Vagina (tissue), 2 donors: ENCODE data around the gene LNX2. TPM values are rescaled to one million over a fixed set of nuclear protein-coding genes. Genes with fewer than 3 reads are reported as not detected.

Experiments
- DNase-seq, 2 donors: peaks; one replicate each; pipeline ENCODE4 v3.0.0-alpha.2; 2017; ENCODE audit errors: extremely low spot score in 2 of 2
- H3K27ac ChIP-seq: fragments of 200-600 bp; sonication (generic); one replicate; pipeline ENCODE4 v1.5.1; 2019
- H3K27me3 ChIP-seq: fragments of 200-600 bp; sonication (generic); one replicate; pipeline ENCODE4 v1.5.1; 2019
- H3K36me3 ChIP-seq, 2 donors: fragments of 200-600 bp; sonication (generic); one replicate each; pipeline ENCODE4 v1.5.1; 2017 to 2019
- H3K4me1 ChIP-seq: fragments of 200-600 bp; sonication (generic); one replicate; pipeline ENCODE4 v1.5.1; 2019
- H3K4me3 ChIP-seq, 2 donors: fragments of 200-600 bp; sonication (generic); 1 replicate in 1 of 2; 2 replicates in 1 of 2; pipeline ENCODE4 v1.5.1; 2016 to 2019
- H3K9me3 ChIP-seq: fragments of 200-600 bp; sonication (generic); one replicate; pipeline ENCODE4 v1.5.1; 2019
- CTCF ChIP-seq, 3 experiments: fragments of 450-650 bp in 2 of 3; fragments of 200-600 bp in 1 of 3; sonication (generic) in 1 of 3; IDR thresholded peaks; one replicate each; pipeline ENCODE4 v1.5.1; 2017 to 2019; ENCODE audit warnings: antibody characterized with exemption in 3 of 3, mild to moderate bottlenecking in 2 of 3, moderate library complexity in 2 of 3
- POLR2A ChIP-seq, 2 donors: fragments of 450-650 bp; IDR thresholded peaks; one replicate each; pipeline ENCODE4 v1.6.1; 2017; ENCODE audit warnings: antibody characterized with exemption in 2 of 2, mild to moderate bottlenecking in 2 of 2, moderate library complexity in 2 of 2
- POLR2AphosphoS5 ChIP-seq, 2 donors: sonication (generic); formaldehyde crosslinking; IDR thresholded peaks; one replicate each; pipeline ENCODE4 v1.9.0; 2017; ENCODE audit warnings: antibody characterized with exemption in 2 of 2, mild to moderate bottlenecking in 2 of 2, low read depth in 1 of 2; ENCODE audit not compliant: insufficient read depth in 1 of 2
- intact Hi-C: fragments of 100-400 bp; cut with DNase I; formaldehyde crosslinking; loops from one replicate; pipeline ENCODE4 v1.15.1; 2023
- total RNA-seq: library from RNA; depleted of rRNA; stranded (reverse); fragments of >200 nt; gene quantifications from one replicate; pipeline ENCODE4 v1.2.3, GENCODE V29; 2016

Gene LNX2
- total RNA-seq, 1 donor from 2014 or later: 12.0 TPM

GRCh38 chr13:27510082-27510481 is 110.2 kb downstream of the LNX2 start:
- no peak for DNase-seq
- no peak for TF ChIP-seq POLR2A (IDR thresholded peaks at IDR 0.05)
- no peak for TF ChIP-seq POLR2AphosphoS5 (IDR thresholded peaks at IDR 0.05; ENCODE audit: insufficient read depth in 1 of 2, low read depth in 1 of 2)
- no peak for TF ChIP-seq CTCF (IDR thresholded peaks at IDR 0.05)
- intact Hi-C loops: no loop called here
- H3K4me1 ChIP-seq: no peaks in the 10 kb centered on the region
- H3K36me3 ChIP-seq: no peaks in the 10 kb centered on the region
- no peak overlapping the region for H3K4me3 ChIP-seq
- H3K27me3 ChIP-seq: no peaks in the 10 kb centered on the region
- H3K9me3 ChIP-seq: no peaks in the 10 kb centered on the region
- no peak overlapping the region for H3K27ac ChIP-seq

DNA sequence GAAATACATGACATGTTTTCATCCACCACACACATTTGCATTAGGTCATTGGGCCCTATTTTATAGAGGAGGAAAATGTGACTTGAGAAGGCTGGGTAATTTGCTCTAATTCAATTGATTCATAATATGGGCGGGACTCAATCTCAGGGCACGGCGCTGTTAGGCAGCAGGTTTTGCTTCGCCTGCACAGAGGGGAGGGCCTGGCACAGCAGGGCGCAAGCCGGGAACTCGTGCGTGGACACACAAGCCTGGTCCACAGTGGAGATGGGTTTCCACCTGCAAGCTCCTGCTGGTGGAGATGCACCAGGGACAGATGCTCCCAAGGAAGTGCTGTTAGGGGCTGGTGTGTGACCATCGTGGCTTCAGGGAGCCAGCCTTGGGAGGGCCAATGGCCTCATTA is 111.5 kb downstream of the LNX2 start:
- Histone ChIP-seq H3K27ac (no peak overlapping the region), H3K36me3 (no peaks in the 10 kb centered on the region), H3K27me3 (no peaks in the 10 kb centered on the region), H3K4me1 (no peaks in the 10 kb centered on the region), H3K4me3 (no peak overlapping the region), H3K9me3 (no peaks in the 10 kb centered on the region)
- TF ChIP-seq POLR2A (IDR thresholded peaks at IDR 0.05) (no peak), POLR2AphosphoS5 (IDR thresholded peaks at IDR 0.05; ENCODE audit: insufficient read depth in 1 of 2, low read depth in 1 of 2) (no peak), CTCF (IDR thresholded peaks at IDR 0.05) (no peak)
- intact Hi-C loops: no loop called here
- DNase-seq: no peak

- no peaks in the 10 kb centered on the region for H3K4me1 ChIP-seq
- intact Hi-C loops: no loop called here
- DNase-seq: no peak
- H3K4me3 ChIP-seq: no peak overlapping the region
- TF ChIP-seq CTCF (IDR thresholded peaks at IDR 0.05) (no peak), POLR2AphosphoS5 (IDR thresholded peaks at IDR 0.05; ENCODE audit: insufficient read depth in 1 of 2, low read depth in 1 of 2) (no peak), POLR2A (IDR thresholded peaks at IDR 0.05) (no peak)
- no peaks in the 10 kb centered on the region for H3K9me3 ChIP-seq
- no peaks in the 10 kb centered on the region for H3K27me3 ChIP-seq
- no peak overlapping the region for H3K27ac ChIP-seq
- H3K36me3 ChIP-seq: no peaks in the 10 kb centered on the region
These were observed 114.5 kb downstream of the LNX2 start for GRCh38 chr13:27505792-27506191.

GRCh38 chr13:27504868-27505194 is 115.5 kb downstream of the LNX2 start:
- Histone ChIP-seq H3K4me3 (no peak overlapping the region), H3K27ac (no peak overlapping the region), H3K9me3 (no peaks in the 10 kb centered on the region), H3K4me1 (no peaks in the 10 kb centered on the region), H3K36me3 (no peaks in the 10 kb centered on the region), H3K27me3 (no peaks in the 10 kb centered on the region)
- intact Hi-C loops: no loop called here
- no peak for TF ChIP-seq POLR2AphosphoS5 (IDR thresholded peaks at IDR 0.05; ENCODE audit: insufficient read depth in 1 of 2, low read depth in 1 of 2)
- DNase-seq: no peak

DNA sequence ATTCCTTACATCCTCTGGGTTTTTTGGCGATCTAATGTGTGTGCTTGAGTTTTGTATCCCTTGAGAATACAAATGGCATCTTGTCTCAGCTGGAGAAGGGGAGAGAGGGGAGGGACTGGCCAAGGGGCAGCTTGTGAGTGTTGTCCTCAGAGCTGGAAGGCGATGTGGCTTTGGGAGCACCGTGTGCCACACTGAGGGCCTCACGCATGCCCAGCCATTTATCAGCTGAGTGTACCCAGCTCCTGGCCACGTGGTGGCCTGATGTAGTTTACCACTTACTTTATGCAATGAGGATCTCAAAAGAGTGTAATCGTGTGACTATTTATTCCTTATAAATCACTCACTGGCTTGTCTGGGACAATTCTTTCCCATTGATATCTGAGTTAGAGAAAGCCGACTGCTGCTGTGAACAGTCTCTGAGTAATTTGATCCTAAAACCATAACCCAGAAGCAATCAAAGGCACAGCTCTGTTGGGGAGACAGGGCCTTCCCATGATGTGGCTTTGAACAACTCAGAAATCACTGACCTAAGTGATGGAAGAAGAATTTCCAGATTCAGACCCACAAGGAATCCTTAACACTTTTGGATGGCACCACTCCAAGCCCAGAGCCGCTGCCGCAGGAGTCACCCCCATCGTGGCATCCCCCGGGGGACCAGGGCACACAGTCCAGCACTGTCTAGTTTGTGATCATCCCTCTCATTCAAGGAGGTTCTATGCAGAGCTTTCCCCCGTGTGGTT is 116.0 kb downstream of the LNX2 start:
- no peak for DNase-seq
- Histone ChIP-seq H3K27ac (no peak overlapping the region), H3K27me3 (no peaks in the 10 kb centered on the region), H3K4me3 (no peak overlapping the region), H3K36me3 (no peaks in the 10 kb centered on the region), H3K9me3 (no peaks in the 10 kb centered on the region), H3K4me1 (no peaks in the 10 kb centered on the region)
- no peak for TF ChIP-seq CTCF (IDR thresholded peaks at IDR 0.05)
- no peak for TF ChIP-seq POLR2AphosphoS5 (IDR thresholded peaks at IDR 0.05; ENCODE audit: insufficient read depth in 1 of 2, low read depth in 1 of 2)
- no peak for TF ChIP-seq POLR2A (IDR thresholded peaks at IDR 0.05)
- intact Hi-C loops: no loop called here
